ENCODE results near the gene PLCG2. TPM values are rescaled to one million over a fixed set of nuclear protein-coding genes. Genes with fewer than 3 reads are reported as not detected.
A peak's percentile ranks its signal among the peaks of the same experiment; 100 is the strongest.

PLCG2 gene
- total RNA-seq, 1 experiment from 2014 or later = 3.5 TPM

DNA sequence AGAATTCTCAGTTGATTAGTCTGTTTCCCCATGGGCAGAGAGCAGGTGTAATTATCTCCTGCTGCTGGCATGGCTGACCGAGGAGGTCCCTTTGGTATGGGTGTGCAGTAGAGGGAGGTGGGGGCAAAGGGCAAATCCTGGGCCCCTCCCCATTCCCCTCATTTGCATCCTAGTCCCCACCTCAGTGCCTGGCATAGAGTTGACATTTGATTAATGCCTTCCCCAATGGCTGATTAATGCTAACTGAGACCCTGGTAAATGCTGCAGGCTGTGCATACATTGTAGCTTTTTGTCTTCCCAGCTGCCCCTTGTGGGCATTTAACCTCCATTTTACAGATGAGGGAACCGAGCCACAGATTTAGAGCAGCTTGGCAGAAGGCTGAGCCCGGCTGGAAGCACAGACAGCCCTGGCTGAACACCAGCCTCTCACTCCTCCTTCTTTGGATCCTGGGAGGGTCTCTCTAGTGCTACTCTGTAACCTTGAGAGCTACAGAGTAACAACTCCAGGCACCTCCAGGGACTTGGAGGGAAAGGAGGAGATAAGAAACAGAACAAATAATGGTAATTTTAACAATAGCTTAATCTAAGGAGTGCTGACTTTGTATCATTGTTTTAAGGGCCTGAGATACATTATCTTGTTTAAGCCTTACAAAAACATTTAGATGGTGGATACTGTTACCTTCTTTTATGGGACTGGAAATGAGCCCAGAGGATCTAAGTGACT lies 5.1 kb downstream of the PLCG2 start:
- BruUV-seq (replicated peaks) = no TSS peak
- H3K9me2 ChIP-seq (replicated peaks; ENCODE audit: low read length) = no peaks in the 10 kb centered on the region
- no peak overlapping the region for H2AFZ ChIP-seq (ENCODE audit: low read length)
- H3K9me3 ChIP-seq (ENCODE audit: low read length) = no peaks in the 10 kb centered on the region
- no peak overlapping the region for H3K4me3 ChIP-seq (ENCODE audit: low read length)
- TF ChIP-seq EZH2phosphoT487 (IDR thresholded peaks at IDR 0.05; ENCODE audit: borderline replicate concordance, low read length) = no peak
- TF ChIP-seq, protein P1, sequence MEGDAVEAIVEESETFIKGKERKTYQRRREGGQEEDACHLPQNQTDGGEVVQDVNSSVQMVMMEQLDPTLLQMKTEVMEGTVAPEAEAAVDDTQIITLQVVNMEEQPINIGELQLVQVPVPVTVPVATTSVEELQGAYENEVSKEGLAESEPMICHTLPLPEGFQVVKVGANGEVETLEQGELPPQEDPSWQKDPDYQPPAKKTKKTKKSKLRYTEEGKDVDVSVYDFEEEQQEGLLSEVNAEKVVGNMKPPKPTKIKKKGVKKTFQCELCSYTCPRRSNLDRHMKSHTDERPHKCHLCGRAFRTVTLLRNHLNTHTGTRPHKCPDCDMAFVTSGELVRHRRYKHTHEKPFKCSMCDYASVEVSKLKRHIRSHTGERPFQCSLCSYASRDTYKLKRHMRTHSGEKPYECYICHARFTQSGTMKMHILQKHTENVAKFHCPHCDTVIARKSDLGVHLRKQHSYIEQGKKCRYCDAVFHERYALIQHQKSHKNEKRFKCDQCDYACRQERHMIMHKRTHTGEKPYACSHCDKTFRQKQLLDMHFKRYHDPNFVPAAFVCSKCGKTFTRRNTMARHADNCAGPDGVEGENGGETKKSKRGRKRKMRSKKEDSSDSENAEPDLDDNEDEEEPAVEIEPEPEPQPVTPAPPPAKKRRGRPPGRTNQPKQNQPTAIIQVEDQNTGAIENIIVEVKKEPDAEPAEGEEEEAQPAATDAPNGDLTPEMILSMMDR (conservative IDR thresholded peaks at IDR 0.05; ENCODE audit: low read depth, low read length) = no peak
- TF ChIP-seq EZH2 (IDR thresholded peaks at IDR 0.05; ENCODE audit: low read length, unreplicated experiment) = no peak
- H4K20me1 ChIP-seq (ENCODE audit: low read length) = no peaks in the 10 kb centered on the region
- DNase-seq = no peak
- no peaks in the 10 kb centered on the region for H3K36me3 ChIP-seq (ENCODE audit: low read depth, low read length)
- H3K9ac ChIP-seq (ENCODE audit: low read length) = no peak overlapping the region
- no peak overlapping the region for H3K4me2 ChIP-seq (ENCODE audit: low read length)
- CTCF ChIA-PET = no interaction called here
- H3K27me3 ChIP-seq (ENCODE audit: low read length) = no peaks in the 10 kb centered on the region
- intact Hi-C loops (cut with micrococcal nuclease) = no loop called here
- H3F3A ChIP-seq (ENCODE audit: low read length, unreplicated experiment) = no peaks in the 10 kb centered on the region
- no peaks in the 10 kb centered on the region for H3K79me2 ChIP-seq (ENCODE audit: low read length)
- no peak overlapping the region for H3K27ac ChIP-seq (ENCODE audit: low read length)
- no peaks in the 10 kb centered on the region; the same call in 1 of the 2 replicates for H3K4me1 ChIP-seq (ENCODE audit: insufficient read depth, low read length)
- POLR2A ChIA-PET (ENCODE audit: unreplicated experiment) = no interaction called here
- ATAC-seq = no peak

DNA sequence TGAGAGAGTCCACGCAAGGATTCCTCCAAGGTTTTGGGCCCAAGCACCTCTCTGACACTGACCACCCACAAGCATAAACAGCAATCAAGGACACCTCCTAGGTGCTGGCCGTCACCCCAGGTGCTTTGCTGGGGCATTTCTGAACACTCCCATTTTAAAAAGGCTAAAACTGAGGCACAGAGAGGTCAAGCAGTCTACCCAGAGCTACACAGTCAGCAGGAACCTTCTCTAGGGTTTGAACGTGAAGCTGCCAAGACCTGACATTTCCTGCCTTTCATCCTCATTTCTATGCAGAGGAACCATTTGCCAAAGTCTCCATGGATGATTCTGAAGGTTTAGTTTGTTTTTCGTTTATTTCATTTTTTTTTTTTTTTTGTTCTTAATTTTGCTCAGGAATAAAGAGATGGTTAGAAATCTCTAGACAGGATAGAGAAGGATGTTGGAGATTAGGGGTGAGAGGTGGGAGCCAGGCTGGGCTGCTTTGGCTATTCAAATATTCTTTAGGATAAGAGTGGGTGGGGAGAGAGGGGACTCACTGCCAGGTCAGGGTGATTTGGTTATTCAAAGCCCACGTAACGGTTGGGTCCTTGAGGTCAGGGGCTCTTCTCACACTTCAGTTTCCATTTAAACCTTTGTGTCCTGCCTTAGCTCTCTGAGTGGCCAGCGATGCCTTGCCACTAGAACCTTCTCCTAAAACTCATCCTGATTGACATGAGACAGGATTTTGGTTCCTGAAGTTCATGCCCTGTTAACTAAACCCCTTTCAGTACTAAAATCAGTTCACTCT lies 6.2 kb downstream of the PLCG2 start:
- Histone ChIP-seq H2AFZ (ENCODE audit: low read length) (no peak overlapping the region), H3K9me2 (replicated peaks; ENCODE audit: low read length) (no peaks in the 10 kb centered on the region), H3K9me3 (ENCODE audit: low read length) (no peaks in the 10 kb centered on the region), H3F3A (ENCODE audit: low read length, unreplicated experiment) (no peaks in the 10 kb centered on the region), H3K4me3 (ENCODE audit: low read length) (no peak overlapping the region), H4K20me1 (ENCODE audit: low read length) (no peaks in the 10 kb centered on the region), H3K4me2 (ENCODE audit: low read length) (no peak overlapping the region), H3K79me2 (ENCODE audit: low read length) (no peaks in the 10 kb centered on the region), H3K4me1 (ENCODE audit: insufficient read depth, low read length) (no peaks in the 10 kb centered on the region; the same call in 1 of the 2 replicates), H3K9ac (ENCODE audit: low read length) (no peak overlapping the region), H3K36me3 (ENCODE audit: low read depth, low read length) (no peaks in the 10 kb centered on the region), H3K27ac (ENCODE audit: low read length) (no peak overlapping the region), H3K27me3 (ENCODE audit: low read length) (no peaks in the 10 kb centered on the region)
- no TSS peak for BruUV-seq (replicated peaks)
- DNase-seq = no peak
- ATAC-seq = no peak
- ChIA-PET POLR2A (ENCODE audit: unreplicated experiment) (no interaction called here), CTCF (no interaction called here)
- intact Hi-C loops (cut with micrococcal nuclease) = no loop called here
- TF ChIP-seq EZH2phosphoT487 (IDR thresholded peaks at IDR 0.05; ENCODE audit: borderline replicate concordance, low read length) (no peak), EZH2 (IDR thresholded peaks at IDR 0.05; ENCODE audit: low read length, unreplicated experiment) (no peak)
- TF ChIP-seq, protein P1 (conservative IDR thresholded peaks at IDR 0.05; ENCODE audit: low read depth, low read length) = no peak

GRCh38 chr16:81786321-81786720 lies 7.2 kb downstream of the PLCG2 start:
- BruUV-seq (replicated peaks) = no TSS peak

More at GRCh38 chr16:81786321-81786720, 7.2 kb downstream of the PLCG2 start:
- H3K4me2 ChIP-seq (ENCODE audit: low read length) = no peak overlapping the region
- no peaks in the 10 kb centered on the region for H3K79me2 ChIP-seq (ENCODE audit: low read length)
- H3K36me3 ChIP-seq (ENCODE audit: low read depth, low read length) = no peaks in the 10 kb centered on the region
- H3K9me3 ChIP-seq (ENCODE audit: low read length) = no peaks in the 10 kb centered on the region
- intact Hi-C loops (cut with micrococcal nuclease) = no loop called here
- no peak overlapping the region for H3K9ac ChIP-seq (ENCODE audit: low read length)
- H3K27me3 ChIP-seq (ENCODE audit: low read length) = no peaks in the 10 kb centered on the region
- POLR2A ChIA-PET (ENCODE audit: unreplicated experiment) = no interaction called here
- no peaks in the 10 kb centered on the region for H3F3A ChIP-seq (ENCODE audit: low read length, unreplicated experiment)
- no peak overlapping the region for H3K4me3 ChIP-seq (ENCODE audit: low read length)
- TF ChIP-seq EZH2phosphoT487 (IDR thresholded peaks at IDR 0.05; ENCODE audit: borderline replicate concordance, low read length) = no peak
- no peak for TF ChIP-seq EZH2 (IDR thresholded peaks at IDR 0.05; ENCODE audit: low read length, unreplicated experiment)
- TF ChIP-seq, protein P1 (conservative IDR thresholded peaks at IDR 0.05; ENCODE audit: low read depth, low read length) = no peak
- H3K4me1 ChIP-seq (ENCODE audit: insufficient read depth, low read length) = no peaks in the 10 kb centered on the region; the same call in 1 of the 2 replicates
- ATAC-seq (no peak), DNase-seq (peak; percentile 65)
- H2AFZ ChIP-seq (ENCODE audit: low read length) = no peak overlapping the region
- no peaks in the 10 kb centered on the region for H4K20me1 ChIP-seq (ENCODE audit: low read length)
- H3K27ac ChIP-seq (ENCODE audit: low read length) = no peak overlapping the region
- no peaks in the 10 kb centered on the region for H3K9me2 ChIP-seq (replicated peaks; ENCODE audit: low read length)
- CTCF ChIA-PET = no interaction called here
